DMS114 treated with DMSO at 0.1 percent for 48 hours (cell line): ENCODE measurements around the gene TJP1.
"Not testable (repeated sequence)": the region's sequence is repeated elsewhere in the genome, so short reads cannot be mapped to it uniquely, and the experiment has no call there.

Source experiments
- DNase-seq: peaks from one replicate; lab custom pipeline; 2025; ENCODE audit not compliant: unreplicated experiment; lab: John Stamatoyannopoulos, UW

TJP1 gene

GRCh38 chr15:29840054-29840453 lies 17.8 kb upstream of the TJP1 start:
- DNase-seq, result no peak

GRCh38 chr15:29838352-29839010 lies 16.2 kb upstream of the TJP1 start:
- no peak for DNase-seq

- DNase-seq, result no peak
Observed at GRCh38 chr15:29835301-29835700, 13.0 kb upstream of the TJP1 start.

GRCh38 chr15:29832709-29833108 lies 10.4 kb upstream of the TJP1 start:
- DNase-seq, result no peak

- no peak for DNase-seq
Observed at GRCh38 chr15:29826908-29827820, 4.9 kb upstream of the TJP1 start.

GRCh38 chr15:29825227-29825626 lies 3.0 kb upstream of the TJP1 start:
- DNase-seq, result no peak

- DNase-seq, result peak; percentile 75
Observed at GRCh38 chr15:29822684-29823459, 604 bp upstream of the TJP1 start.

- peak; percentile 34 for DNase-seq
Observed at GRCh38 chr15:29821416-29822099, 710 bp downstream of the TJP1 start.

GRCh38 chr15:29820394-29821154 lies 1.7 kb downstream of the TJP1 start:
- no peak for DNase-seq

- DNase-seq, result no peak
Observed at GRCh38 chr15:29819979-29820378, 2.3 kb downstream of the TJP1 start.

GRCh38 chr15:29818141-29818540 lies 4.1 kb downstream of the TJP1 start:
- DNase-seq, result no peak

- DNase-seq, result not testable (repeated sequence)
Observed at GRCh38 chr15:29817455-29817854, 4.8 kb downstream of the TJP1 start.

GRCh38 chr15:29815000-29815710 lies 7.1 kb downstream of the TJP1 start:
- DNase-seq, result no peak

- DNase-seq, result no peak
Observed at GRCh38 chr15:29813009-29813408, 9.3 kb downstream of the TJP1 start.

GRCh38 chr15:29812384-29812694 lies 9.9 kb downstream of the TJP1 start:
- no peak for DNase-seq

- DNase-seq, result no peak
Observed at GRCh38 chr15:29811691-29812383, 10.4 kb downstream of the TJP1 start.

GRCh38 chr15:29805708-29806104 lies 16.6 kb downstream of the TJP1 start:
- no peak for DNase-seq

GRCh38 chr15:29805043-29805707 lies 17.1 kb downstream of the TJP1 start:
- no peak for DNase-seq

- no peak for DNase-seq
Observed at GRCh38 chr15:29802411-29802810, 19.9 kb downstream of the TJP1 start.
